ENCODE measurements around the gene PNPLA5.

The PNPLA5 gene

DNA sequence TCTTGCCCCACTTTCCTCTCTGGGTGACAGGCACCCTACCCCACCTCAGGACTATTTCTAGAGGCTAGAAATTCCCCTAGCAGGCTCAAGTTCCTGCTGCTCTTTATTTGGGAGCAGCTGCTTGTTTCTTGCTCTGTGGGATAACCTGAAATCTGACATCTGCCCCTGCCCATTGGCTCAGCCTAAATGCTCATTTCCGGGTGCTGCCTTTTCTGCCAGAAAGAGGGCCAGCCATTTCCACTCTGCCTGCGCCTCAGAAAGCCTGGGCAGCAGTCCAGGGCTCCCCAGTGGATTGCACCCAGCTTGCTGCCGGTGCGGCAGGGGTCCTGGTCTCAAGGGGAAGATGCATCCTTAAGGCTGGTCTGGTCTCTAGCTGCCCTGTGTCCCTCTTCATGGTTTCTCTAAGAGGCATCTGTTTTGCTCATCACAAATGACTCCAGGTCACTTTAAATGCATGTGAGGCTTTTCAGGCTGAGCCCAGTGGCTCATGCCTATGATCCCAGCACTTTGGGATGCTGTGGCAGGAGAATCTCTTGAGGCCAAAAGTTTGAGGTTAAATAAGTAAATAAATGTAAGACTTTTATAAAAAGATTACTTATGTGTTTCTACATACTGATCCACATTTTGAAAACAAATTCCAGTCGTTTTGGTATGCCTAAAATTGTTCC, 10.3 kb upstream of the PNPLA5 start:
- peak; percentile 61 for DNase-seq (ENCODE audit: low spot score)

DNA sequence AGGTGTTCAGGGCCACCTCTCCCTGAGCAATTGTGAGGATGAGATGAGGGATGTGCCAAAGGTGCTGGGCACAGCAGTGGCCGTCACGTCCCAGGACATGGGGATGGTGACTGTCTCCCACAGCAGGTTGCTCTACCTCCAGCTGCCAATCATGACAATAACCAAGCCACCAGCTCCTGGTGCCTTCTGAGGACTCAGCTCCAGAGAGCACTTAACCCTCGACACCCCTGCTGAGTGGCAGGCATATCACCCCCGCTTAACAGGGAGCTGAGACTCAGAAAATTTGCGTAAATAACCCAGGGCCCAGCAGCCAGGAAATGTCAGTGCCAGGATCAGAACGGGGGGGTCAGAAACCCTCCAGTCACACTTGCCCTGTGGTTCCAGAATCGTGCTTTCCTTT, 8.4 kb upstream of the PNPLA5 start:
- DNase-seq (ENCODE audit: low spot score) = no peak

DNA sequence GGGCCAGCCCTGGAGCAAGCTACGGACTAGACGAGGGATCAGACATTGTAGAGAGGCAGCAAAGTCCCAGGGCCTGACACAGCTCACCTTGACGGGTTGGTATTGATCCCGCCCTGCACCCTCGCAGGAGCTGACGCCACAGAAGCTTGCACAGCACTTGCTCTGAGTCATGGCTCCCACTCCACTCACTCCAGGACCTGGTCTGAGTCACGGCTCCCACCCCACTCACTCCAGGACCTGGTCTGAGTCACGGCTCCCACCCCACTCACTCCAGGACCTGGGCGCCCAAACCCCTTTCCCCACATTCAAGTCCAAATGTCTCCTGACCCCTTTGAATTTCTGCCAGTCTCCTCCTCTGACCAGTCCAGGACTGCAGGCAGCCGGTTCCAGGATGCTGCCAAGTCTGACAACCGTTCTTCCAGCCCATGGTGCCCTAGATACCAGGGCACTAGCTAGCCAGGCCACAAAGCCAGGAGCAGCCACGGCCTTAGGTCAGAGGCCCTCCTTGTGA, 6.0 kb upstream of the PNPLA5 start:
- DNase-seq (ENCODE audit: low spot score) = peak; percentile 71

DNA sequence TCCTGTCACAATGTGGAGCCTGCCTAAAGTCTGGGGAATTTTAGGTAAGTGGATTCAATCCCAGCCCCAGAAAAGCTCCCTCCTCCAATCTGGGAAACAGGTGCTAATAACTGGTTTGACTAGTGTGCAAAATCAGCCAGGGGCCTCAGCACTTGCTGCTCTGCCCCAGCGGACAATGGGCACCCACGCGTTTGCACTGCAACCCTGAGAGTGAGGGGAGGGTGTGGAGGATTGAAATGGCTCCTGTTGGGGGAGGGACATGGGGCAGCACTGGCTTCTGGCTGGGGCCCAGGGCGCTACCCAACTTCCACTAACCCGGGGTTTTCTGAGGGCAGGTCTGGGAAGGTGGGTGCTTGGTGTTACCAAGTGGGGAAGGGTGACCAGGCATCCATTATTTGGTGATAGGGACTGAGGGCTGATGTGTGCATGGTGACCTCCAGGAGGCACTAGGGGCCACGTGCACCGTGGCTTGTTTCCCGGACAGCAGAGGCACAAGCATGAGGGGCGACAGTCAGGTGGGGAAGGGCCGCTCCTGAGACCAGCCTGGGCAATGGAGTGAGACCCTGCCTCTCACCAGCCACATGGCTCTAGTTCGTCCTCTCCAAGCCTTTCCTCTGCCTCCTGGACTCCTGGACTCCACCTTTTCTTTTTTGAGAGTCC, 4.3 kb upstream of the PNPLA5 start:
- DNase-seq (ENCODE audit: low spot score) = no peak

DNA sequence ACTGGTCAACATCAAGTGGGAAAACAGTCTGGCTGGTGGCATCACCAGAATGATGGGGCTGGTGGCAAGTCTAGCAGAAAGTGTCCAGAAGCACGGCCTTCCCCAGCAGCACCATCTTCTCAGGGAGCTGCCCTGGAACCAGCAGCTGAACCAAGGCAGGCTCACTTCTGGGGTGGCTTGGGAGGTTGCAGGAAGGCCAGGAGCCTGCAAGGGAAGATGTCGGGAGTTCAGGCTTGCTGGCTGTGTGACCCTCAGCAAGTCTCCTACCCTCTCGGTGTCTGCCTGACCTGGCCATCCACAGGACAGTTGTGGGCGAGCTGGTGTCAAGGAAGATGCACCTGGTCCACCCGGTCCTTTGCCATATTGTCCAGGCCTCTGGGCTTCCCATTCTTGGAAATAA, 2.3 kb upstream of the PNPLA5 start:
- no peak for DNase-seq (ENCODE audit: low spot score)

DNA sequence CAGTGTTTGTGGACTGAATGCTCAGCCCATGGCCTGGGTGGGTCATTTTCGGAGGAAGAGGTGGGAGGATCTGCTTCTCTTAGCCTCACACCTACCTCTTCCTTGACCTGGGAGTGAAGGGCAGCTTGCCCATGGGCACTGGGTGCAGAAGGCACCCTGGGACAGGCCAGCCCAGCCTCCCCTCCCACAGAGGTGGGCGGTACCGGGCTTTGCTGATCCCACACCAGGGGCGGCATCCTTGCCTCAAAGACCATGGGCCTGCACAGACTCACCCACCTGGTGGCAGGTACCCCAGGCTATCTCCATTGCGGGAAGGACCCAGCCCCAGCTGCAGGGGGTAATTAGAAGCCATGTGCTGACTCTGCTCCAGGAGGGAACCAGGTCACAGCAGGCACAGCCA, 1.5 kb upstream of the PNPLA5 start:
- DNase-seq (ENCODE audit: low spot score) = no peak

DNA sequence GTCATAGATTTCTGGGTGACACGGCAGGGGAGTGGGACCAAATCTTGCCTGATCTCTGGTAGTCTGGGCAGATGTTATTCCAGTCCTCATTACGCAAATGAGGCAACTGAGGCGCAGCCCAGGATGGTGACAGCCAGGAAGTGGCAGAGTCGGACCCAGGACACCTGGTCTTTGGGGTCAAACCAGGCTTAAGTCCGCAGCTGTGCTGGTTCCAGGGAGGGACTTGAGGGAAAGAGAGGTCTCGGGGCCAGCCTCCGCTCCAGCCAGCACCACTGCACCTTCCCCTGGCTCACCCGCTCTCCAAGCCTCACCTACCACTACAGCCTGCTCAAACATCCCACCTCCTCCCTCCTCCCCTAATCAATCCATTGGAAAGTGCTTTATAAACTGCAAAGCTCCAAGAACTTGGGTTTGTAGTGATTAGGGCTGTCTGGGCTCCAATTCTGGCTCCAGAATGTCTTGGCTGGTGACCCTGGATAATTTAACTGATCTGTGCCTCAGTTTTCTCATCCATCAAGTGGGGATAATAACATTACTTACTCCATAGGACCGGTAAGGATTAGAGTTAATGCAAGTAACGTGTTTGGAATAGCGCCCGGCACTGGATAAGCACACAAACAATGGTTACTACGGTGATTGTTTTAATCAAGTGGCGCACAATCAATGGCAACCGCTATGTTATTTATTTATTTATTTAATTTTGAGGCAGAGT, 526 bp upstream of the PNPLA5 start:
- DNase-seq (ENCODE audit: low spot score) = no peak

DNA sequence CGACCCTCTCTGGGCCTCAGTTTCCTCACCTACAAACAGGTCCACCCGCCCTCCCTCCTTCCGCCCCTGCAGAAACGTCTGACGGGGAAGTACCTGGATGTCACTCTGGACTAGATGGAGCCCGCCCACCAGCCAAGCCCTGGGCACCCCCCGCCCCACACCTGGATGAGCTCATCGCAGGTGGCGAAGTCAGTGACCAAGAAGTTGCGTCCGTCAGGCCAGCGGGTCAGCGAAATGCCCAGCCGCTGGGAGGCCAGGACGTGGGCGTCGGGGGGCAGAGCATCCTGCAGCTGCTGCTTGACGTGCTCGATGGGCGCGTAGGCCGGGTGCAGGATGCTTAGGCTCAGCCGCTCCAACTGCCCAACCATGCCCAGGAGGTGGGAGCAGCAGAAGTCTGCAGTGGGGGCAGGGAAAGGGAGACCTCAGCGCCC, 897 bp downstream of the PNPLA5 start:
- no peak for DNase-seq (ENCODE audit: low spot score)

DNA sequence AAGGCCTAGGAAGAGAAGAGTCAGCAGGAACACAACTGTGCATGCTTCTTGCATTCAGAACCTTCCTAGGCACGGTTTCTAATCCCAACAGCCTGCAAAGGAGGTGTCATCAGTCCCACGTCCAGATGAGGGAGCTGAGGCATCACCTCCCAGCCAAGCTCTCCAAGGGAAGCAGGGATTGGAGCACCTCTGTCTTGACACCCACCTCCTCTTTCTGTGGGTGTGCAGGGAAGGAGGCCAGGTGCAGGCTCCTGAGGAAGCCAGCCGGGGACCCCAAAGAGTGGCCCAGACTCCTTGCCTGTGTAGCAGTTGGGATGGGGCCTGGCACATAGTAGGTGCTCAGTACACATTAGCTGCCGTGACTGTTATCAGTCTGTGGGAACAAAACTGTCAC, 2.0 kb downstream of the PNPLA5 start:
- DNase-seq (ENCODE audit: low spot score) = peak; percentile 51

DNA sequence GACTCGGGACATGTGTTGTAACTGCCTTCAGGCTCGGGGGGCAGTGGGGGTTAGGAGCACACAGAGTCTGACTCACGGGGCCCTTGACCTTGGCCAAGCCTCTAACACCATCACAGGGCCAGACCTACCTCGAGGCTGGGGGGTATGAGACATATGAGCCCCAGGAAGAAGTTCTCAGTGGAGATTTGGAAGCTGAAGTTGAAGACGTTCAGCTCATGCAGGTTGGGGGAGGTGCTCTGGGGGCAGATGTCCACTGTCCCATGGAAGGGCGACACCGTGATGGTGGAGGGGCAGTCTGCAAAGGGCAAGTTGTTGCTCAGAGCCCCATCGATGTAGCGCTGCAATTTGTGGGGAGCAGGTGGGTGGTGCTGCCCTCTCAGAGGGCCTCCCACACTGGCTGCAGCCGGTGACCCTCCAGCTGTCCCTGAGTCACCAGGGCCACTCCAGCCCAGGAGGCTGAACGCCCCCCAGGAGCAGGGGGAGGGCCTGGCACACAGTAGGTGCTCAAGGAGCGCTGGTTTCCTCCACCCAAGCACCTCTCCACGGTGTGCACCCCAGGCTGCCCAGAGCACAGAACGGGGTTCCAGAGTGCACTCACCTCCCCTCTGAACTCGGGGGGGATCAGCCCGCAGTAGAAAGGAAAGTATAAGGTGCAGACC, 2.5 kb downstream of the PNPLA5 start:
- DNase-seq (ENCODE audit: low spot score) = no peak

DNA sequence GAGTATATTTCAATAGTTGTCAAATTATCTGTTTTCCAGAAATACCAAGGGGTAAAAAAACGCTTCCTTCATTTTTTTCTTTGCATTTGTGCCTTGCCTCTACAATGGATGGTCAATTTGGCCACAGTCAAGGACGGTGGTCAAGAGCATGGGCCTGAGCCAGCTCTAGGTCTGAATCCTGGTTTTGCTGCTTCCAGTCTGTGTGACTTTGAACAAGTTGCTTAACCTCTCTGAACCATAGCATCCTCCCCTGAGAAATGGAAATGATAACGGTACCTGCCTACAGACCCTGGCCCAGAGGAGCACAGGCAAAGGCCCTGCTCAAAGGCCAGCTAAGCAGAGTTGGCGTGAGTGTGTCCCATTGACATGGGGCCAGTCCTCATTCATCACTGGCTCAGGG, 3.1 kb downstream of the PNPLA5 start:
- no peak for DNase-seq (ENCODE audit: low spot score)

DNA sequence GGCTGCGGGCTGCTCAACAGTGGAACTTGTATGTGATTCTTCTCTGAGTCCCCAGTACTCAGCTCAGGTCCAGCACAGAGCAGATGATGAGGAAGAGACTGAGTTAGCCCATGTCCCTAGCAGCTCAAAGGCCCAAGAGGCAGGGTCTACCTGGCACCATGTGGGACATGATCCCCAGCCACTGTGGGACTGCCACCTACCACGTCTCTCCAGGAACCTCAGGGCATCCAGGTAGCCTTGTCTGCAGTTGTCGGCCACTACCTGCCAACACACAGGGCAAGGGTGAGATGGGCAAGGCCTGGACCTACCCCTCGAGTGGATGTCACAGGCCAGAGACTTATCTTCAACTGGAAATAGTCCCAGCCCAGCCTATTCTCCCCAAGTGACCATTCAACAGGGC, 4.4 kb downstream of the PNPLA5 start:
- DNase-seq (ENCODE audit: low spot score) = no peak

DNA sequence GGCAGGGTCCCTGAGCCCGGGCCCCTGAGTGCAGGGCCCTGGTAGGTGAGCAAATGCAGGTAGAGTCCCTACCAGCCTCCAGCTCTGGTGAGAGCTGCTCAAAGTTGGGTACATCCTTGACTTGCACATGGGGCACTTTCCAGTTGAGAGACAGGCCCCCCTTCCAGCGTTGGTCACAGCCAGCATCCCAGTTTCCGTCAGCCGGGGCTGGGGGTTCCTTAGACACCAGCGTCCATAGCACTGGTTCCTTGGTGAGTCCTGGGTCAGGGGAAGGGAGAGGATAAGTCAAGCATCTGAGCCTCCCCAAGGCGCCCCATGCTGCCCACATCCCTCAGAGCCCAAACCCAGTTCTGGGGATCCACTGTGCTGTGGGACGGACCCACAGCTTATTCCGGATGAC, 5.6 kb downstream of the PNPLA5 start:
- DNase-seq (ENCODE audit: low spot score) = no peak

DNA sequence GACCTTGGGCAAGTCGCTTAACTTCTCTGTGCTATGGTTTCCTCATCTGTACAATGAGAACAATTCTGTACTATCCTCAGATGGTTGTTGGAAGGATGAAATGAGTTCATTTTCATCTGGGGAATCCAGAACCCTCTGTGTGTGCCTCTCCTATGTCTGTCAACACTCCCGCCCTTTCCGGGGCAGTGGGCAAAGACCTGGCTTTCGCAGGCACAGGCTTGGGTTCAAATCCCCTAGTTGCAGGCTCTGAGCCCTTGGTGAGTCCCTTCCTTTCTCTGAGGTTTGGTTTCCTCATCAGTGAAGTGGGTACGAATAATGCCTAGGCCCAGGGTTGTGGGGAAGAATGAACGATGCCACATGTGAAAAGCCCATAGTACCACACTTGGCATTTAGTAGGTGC, 6.0 kb downstream of the PNPLA5 start:
- no peak for DNase-seq (ENCODE audit: low spot score)

DNA sequence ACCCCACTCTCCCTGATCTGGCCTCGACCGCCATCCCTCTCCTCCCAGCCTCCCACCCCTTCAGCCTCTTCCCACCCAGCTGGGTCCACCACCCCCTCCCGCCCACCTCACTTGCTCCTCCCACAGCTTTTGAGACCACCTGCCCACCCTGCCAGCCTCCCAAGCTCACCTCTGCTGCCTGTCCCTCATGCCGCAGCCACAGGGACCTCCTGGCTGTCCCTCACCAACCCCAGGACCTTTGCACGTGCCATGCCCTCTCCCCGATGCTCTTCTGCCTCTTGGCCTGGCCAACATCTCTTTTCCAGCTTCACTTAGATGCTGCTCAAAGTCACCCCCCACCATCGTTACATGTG, 6.5 kb downstream of the PNPLA5 start:
- DNase-seq (ENCODE audit: low spot score) = no peak

DNA sequence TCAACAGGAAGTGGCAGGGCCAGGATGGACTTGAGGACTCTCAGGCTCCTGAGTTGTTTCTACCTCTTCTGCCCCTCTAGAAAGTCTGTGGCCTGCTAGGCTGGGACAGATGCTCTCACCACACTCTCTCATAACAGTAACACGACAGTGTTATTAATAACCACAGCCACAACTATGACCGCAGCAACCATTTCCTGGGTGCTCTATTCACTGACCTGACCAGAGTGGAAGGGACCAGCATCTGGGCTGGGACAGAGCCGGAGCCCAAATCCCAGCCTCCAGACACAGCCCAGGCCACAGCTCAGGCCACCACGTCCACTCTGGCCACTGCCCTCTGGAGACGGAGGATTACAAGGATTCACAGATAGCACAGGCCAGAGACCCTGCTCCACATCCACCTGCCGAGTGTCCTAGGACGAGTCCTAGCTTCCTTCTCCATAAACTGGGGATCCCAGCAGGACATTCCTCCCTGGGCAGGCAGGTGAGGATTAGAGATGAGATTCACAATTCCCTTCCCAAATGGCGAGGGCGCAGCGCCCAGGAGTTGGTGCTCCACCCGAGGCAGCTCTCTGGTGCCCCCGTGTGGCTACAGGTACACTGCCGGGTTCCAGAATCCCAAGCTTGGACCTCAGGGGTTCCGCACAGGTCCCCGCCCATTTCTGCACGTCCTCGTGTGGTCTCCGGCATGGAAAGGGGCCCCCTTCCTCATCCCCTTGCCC, 7.1 kb downstream of the PNPLA5 start:
- peak; percentile 87 for DNase-seq (ENCODE audit: low spot score)

DNA sequence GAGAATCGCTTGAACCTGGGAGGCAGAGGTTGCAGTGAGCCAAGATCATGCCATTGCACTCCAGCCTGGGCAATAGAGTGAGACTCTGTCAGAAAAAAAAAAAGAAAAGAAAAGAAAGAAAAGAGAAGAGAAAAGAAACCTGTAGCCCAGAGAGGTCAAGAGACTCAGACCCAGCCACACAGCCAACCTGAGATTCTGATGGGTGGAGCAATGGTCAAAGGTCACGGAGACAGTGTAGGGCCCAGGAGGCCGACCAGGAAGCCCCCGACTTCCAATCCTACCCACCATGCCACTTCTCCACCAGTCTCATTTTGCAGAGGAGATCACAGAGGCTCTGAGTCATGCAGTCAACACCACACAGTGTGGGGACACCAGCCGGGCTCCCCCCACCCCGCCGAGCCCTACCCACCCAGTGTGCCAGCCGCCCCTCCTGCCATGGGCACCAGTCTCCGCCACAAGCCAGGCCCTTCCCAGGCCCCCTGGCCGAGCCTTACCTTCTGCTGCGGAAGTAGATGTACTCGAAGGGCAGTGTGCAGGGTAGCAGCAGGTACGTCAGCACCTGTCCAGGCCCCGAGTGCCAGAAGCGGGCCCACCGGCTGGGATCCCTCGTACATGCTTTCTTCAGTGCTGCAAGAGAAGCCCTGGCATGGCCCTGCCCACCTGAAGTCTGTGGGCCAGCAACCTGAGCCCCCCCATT, 7.9 kb downstream of the PNPLA5 start:
- DNase-seq (ENCODE audit: low spot score) = no peak

DNA sequence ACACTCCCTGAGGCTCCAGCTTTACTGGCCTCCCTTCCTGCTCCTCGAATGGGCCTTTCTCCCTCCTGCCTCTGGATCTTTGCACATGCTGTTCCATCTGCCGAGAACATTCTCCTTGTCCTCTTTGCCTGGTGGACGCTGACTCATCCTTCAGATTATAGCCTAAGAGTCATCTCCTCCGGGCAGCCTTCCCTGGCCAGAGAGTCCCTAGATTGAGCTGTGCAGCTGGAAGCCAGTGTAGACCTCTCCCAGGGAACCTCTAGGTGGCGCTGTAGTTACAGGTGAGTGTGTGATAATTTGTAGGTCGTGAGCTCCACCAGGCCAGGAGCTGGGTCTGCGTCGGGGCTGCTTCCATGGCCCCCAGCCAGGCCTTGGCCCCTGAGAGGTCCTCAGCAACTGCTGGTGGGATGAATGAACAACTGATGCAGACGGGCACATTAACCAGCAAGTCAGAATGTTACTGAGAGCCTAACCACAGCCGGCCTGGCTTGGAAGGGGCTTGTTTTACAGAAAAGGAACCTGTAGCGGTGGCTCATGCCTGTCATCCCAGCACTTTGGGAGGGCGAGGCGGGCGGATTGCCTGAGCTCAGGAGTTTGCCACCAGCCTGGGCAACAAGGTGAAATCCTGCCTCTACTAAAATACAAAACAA, 8.7 kb downstream of the PNPLA5 start:
- DNase-seq (ENCODE audit: low spot score) = peak; percentile 65

DNA sequence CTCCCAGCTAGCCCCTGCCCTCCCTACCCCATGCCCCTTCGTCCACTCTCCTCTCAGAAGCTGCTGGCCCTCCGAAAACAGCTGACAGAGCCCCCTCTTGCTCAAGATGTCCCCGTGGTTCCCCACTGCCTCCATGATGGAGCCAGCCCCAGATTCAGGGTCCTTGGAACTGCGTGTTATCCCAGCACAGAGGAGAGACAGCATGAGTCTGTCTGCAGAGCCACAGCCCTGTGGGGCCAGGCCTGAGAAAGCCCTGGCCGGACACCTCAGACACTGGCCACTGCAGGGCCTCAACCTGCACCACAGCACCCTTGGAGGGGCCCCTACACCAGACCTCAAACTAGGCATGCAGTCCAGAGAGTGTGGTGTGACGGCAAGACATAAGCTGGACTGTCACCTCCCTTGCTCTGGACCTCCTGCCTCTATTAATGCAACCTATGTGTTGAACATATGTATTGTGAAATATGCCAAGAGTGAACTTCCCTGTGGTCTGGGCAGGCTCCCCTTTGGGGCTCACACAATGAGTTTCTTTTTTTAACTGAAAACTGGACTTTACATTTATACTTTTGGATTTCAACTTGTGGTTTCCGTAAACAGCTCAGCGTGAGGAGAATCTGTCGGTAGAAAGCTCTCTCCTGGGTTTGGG, 9.6 kb downstream of the PNPLA5 start:
- DNase-seq (ENCODE audit: low spot score) = no peak
